Spleen (tissue), 7 donors: ENCODE data around the gene LILRA2.

Source experiments
- CTCF ChIP-seq, 11 experiments: fragments of 200-600 bp in 7 of 11; fragments of 450-650 bp in 4 of 11; sonication (generic) in 4 of 11; IDR thresholded peaks in 8 of 11; conservative IDR thresholded peaks in 3 of 11; 1 replicate in 7 of 11; 2 replicates in 4 of 11; pipeline versions ENCODE4 v1.4.0 to v1.8.0; 2016 to 2021; ENCODE audit warnings: antibody characterized with exemption in 11 of 11, inconsistent platforms in 4 of 11, mild to moderate bottlenecking in 1 of 11
- POLR2A ChIP-seq, 3 donors: fragments of 450-650 bp; IDR thresholded peaks; one replicate each; pipeline ENCODE4 v1.5.1; 2017; ENCODE audit warnings: antibody characterized with exemption in 3 of 3, mild to moderate bottlenecking in 1 of 3
- POLR2AphosphoS5 ChIP-seq, 3 donors: sonication (generic); formaldehyde crosslinking; IDR thresholded peaks; one replicate each; pipeline ENCODE4 v1.5.1; 2017; ENCODE audit warnings: antibody characterized with exemption in 3 of 3
- donor health status: DM: no; HTN: no; CAD: no; lungs with moderate emphysema.
- donor health status: DM: no; HTN: no; CAD: no.
- donor health status: DM: no; HTN: no; CAD: no.

GRCh38 chr19:54526972-54527371, 46.6 kb upstream of the LILRA2 start:
- TF ChIP-seq POLR2AphosphoS5 (IDR thresholded peaks at IDR 0.05): no peak
- TF ChIP-seq CTCF (IDR thresholded peaks at IDR 0.05 in 8 of 11, conservative IDR thresholded peaks at IDR 0.05 in 3 of 11): no peak
- no peak for TF ChIP-seq POLR2A (IDR thresholded peaks at IDR 0.05)
